HG02852 (cell line): ENCODE measurements around the gene PTPN4.
"Not testable (repeated sequence)": the region's sequence is repeated elsewhere in the genome, so short reads cannot be mapped to it uniquely, and the experiment has no call there.

ENCODE experiments used
- ATAC-seq: cut with Tn5 transposase; IDR thresholded peaks from one replicate; pipeline ENCODE4 v1.9.1; 2021; ENCODE audit warnings: mild to moderate bottlenecking, moderate library complexity; ENCODE audit not compliant: unreplicated experiment

PTPN4 gene

GRCh38 chr2:120012771-120013596 is 253.3 kb downstream of the PTPN4 start, which contains the start of gene EPB41L5:
Gene EPB41L5 (plus strand): TSS chr2:120013077. CDS start chr2:120019085, 6,008 bp downstream.
- peak; percentile 93 for ATAC-seq

GRCh38 chr2:120013597-120014223 is 254.0 kb downstream of the PTPN4 start:
- peak; percentile 9 for ATAC-seq

- no peak for ATAC-seq
These were observed 254.7 kb downstream of the PTPN4 start for GRCh38 chr2:120014226-120014980.

- ATAC-seq = no peak
These were observed 257.1 kb downstream of the PTPN4 start for GRCh38 chr2:120016800-120017199.

- no peak for ATAC-seq
These were observed 257.5 kb downstream of the PTPN4 start for GRCh38 chr2:120017201-120017600.

- ATAC-seq = no peak
These were observed 258.8 kb downstream of the PTPN4 start for GRCh38 chr2:120018549-120018948.

GRCh38 chr2:120020554-120020953 is 260.8 kb downstream of the PTPN4 start:
- ATAC-seq = no peak

GRCh38 chr2:120022505-120022904 is 262.8 kb downstream of the PTPN4 start:
- not testable (repeated sequence) for ATAC-seq

GRCh38 chr2:120026890-120027289 is 267.2 kb downstream of the PTPN4 start:
- ATAC-seq = no peak

- ATAC-seq = no peak
These were observed 269.1 kb downstream of the PTPN4 start for GRCh38 chr2:120028795-120029194.

GRCh38 chr2:120029672-120030640 is 270.2 kb downstream of the PTPN4 start:
- ATAC-seq = no peak

GRCh38 chr2:120032297-120032696 is 272.6 kb downstream of the PTPN4 start:
- ATAC-seq = no peak
